ENCODE results near the gene EHD1.
"Not testable (repeated sequence)": the region's sequence is repeated elsewhere in the genome, so short reads cannot be mapped to it uniquely, and the experiment has no call there.

Gene EHD1

GRCh38 chr11:64826062-64826461 is 52.4 kb downstream of the EHD1 start:
- peaks cover 0 to 2% of the 10 kb centered on the region in 2 donors for H3K36me3 Mint-ChIP-seq
- no peaks in the 10 kb centered on the region for H3K27me3 Mint-ChIP-seq
- no peak overlapping the region for H3K27ac Mint-ChIP-seq
- H3K4me3 Mint-ChIP-seq: no peak overlapping the region
- no peaks in the 10 kb centered on the region for H3K9me3 Mint-ChIP-seq
- ATAC-seq (replicated peaks): no peak
- DNase-seq: no peak
- peaks cover 3 to 5% of the 10 kb centered on the region in 2 donors for H3K4me1 Mint-ChIP-seq

- Mint-ChIP-seq H3K36me3 (no peaks in the 10 kb centered on the region), H3K4me3 (no peak overlapping the region), H3K4me1 (no peaks in the 10 kb centered on the region), H3K27me3 (no peaks in the 10 kb centered on the region), H3K27ac (no peak overlapping the region), H3K9me3 (no peaks in the 10 kb centered on the region)
- ATAC-seq (replicated peaks) (no peak), DNase-seq (no peak)
Measured at GRCh38 chr11:64823568-64824119, 54.8 kb downstream of the EHD1 start.

- Mint-ChIP-seq H3K36me3 (no peaks in the 10 kb centered on the region), H3K9me3 (no peaks in the 10 kb centered on the region), H3K4me3 (no peak overlapping the region), H3K27me3 (no peaks in the 10 kb centered on the region), H3K4me1 (peaks cover 12 to 13% of the 10 kb centered on the region in 2 donors), H3K27ac (peak overlapping the region; percentile 21)
- no peak for ATAC-seq (replicated peaks)
- no peak for DNase-seq
Measured at GRCh38 chr11:64817476-64817875, 60.9 kb downstream of the EHD1 start.

GRCh38 chr11:64815433-64815832 is 63.0 kb downstream of the EHD1 start:
- H3K4me1 Mint-ChIP-seq: peaks cover 14 to 17% of the 10 kb centered on the region in 2 donors
- not testable (repeated sequence) for H3K9me3 Mint-ChIP-seq; H3K27me3 Mint-ChIP-seq; DNase-seq; H3K36me3 Mint-ChIP-seq; H3K4me3 Mint-ChIP-seq; ATAC-seq (replicated peaks)
- H3K27ac Mint-ChIP-seq: peak overlapping the region; percentile 20

- H3K27ac Mint-ChIP-seq: peak overlapping the region; percentile 76
- H3K4me1 Mint-ChIP-seq: peaks cover 18 to 23% of the 10 kb centered on the region in 2 donors
- H3K36me3 Mint-ChIP-seq: peaks cover 3 to 4% of the 10 kb centered on the region in 2 donors
- DNase-seq: peak; percentile 77
- peak; percentile 68 to 72 for ATAC-seq (replicated peaks)
- H3K9me3 Mint-ChIP-seq: no peaks in the 10 kb centered on the region
- H3K27me3 Mint-ChIP-seq: no peaks in the 10 kb centered on the region
- peak overlapping the region in 1 of 2 donors; percentile 2 for H3K4me3 Mint-ChIP-seq
Measured at GRCh38 chr11:64814712-64815187, 63.7 kb downstream of the EHD1 start.

- DNase-seq (no peak), ATAC-seq (replicated peaks) (no peak)
- Mint-ChIP-seq H3K27ac (no peak overlapping the region), H3K27me3 (no peaks in the 10 kb centered on the region), H3K4me1 (peaks cover 24 to 32% of the 10 kb centered on the region in 2 donors), H3K9me3 (no peaks in the 10 kb centered on the region), H3K36me3 (peaks cover 4 to 5% of the 10 kb centered on the region in 2 donors), H3K4me3 (no peak overlapping the region)
Measured at GRCh38 chr11:64813826-64814225, 64.6 kb downstream of the EHD1 start.

GRCh38 chr11:64810891-64811272 is 67.5 kb downstream of the EHD1 start:
- Mint-ChIP-seq H3K9me3 (no peaks in the 10 kb centered on the region), H3K27me3 (no peaks in the 10 kb centered on the region), H3K27ac (peak overlapping the region; percentile 98), H3K4me3 (peak overlapping the region; percentile 95 to 99), H3K4me1 (peaks cover 34 to 45% of the 10 kb centered on the region in 2 donors), H3K36me3 (peaks cover 20% of the 10 kb centered on the region in 2 donors)
- peak; percentile 18 to 29 for ATAC-seq (replicated peaks)
- no peak for DNase-seq

- no peaks in the 10 kb centered on the region for H3K9me3 Mint-ChIP-seq
- H3K36me3 Mint-ChIP-seq: peaks cover 25% of the 10 kb centered on the region in 2 donors
- DNase-seq (peak; percentile 87), ATAC-seq (replicated peaks) (peak; percentile 81 to 87)
- H3K27me3 Mint-ChIP-seq: no peaks in the 10 kb centered on the region
- peak within 1 kb of the TSS; percentile 98 for H3K27ac Mint-ChIP-seq
- peak within 1 kb of the TSS; percentile 95 to 99 for H3K4me3 Mint-ChIP-seq
- peaks cover 36 to 50% of the 10 kb centered on the region in 2 donors for H3K4me1 Mint-ChIP-seq
Measured at GRCh38 chr11:64810271-64810890, 68.0 kb downstream of the EHD1 start, which contains the start of gene MEN1. Gene MEN1 (minus strand): TSS chr11:64810551. CDS start chr11:64810109, 442 bp downstream.

GRCh38 chr11:64809781-64810241 is 68.6 kb downstream of the EHD1 start:
- DNase-seq (no peak), ATAC-seq (replicated peaks) (peak; percentile 16 to 24)
- H3K9me3 Mint-ChIP-seq: no peaks in the 10 kb centered on the region
- H3K27ac Mint-ChIP-seq: peak overlapping the region; percentile 98
- H3K27me3 Mint-ChIP-seq: no peaks in the 10 kb centered on the region
- H3K4me3 Mint-ChIP-seq: peak overlapping the region; percentile 95 to 99
- peaks cover 32 to 48% of the 10 kb centered on the region in 2 donors for H3K4me1 Mint-ChIP-seq
- peaks cover 25 to 28% of the 10 kb centered on the region in 2 donors for H3K36me3 Mint-ChIP-seq

GRCh38 chr11:64805481-64805880 is 72.9 kb downstream of the EHD1 start:
- no peak for DNase-seq
- H3K4me3 Mint-ChIP-seq: no peak overlapping the region
- H3K27me3 Mint-ChIP-seq: no peaks in the 10 kb centered on the region
- H3K9me3 Mint-ChIP-seq: no peaks in the 10 kb centered on the region
- ATAC-seq (replicated peaks): no peak
- peaks cover 42 to 59% of the 10 kb centered on the region in 2 donors for H3K4me1 Mint-ChIP-seq
- no peak overlapping the region for H3K27ac Mint-ChIP-seq
- H3K36me3 Mint-ChIP-seq: peaks cover 42 to 44% of the 10 kb centered on the region in 2 donors

GRCh38 chr11:64804346-64805210 is 73.8 kb downstream of the EHD1 start:
- peak overlapping the region in 1 of 2 donors; percentile 87 for H3K4me3 Mint-ChIP-seq
- no peak for ATAC-seq (replicated peaks)
- no peak for DNase-seq
- no peak overlapping the region for H3K27ac Mint-ChIP-seq
- peaks cover 44 to 46% of the 10 kb centered on the region in 2 donors for H3K36me3 Mint-ChIP-seq
- H3K4me1 Mint-ChIP-seq: peaks cover 46 to 59% of the 10 kb centered on the region in 2 donors
- H3K27me3 Mint-ChIP-seq: no peaks in the 10 kb centered on the region
- H3K9me3 Mint-ChIP-seq: no peaks in the 10 kb centered on the region

- ATAC-seq (replicated peaks) (no peak), DNase-seq (no peak)
- H3K9me3 Mint-ChIP-seq: no peaks in the 10 kb centered on the region
- H3K36me3 Mint-ChIP-seq: peaks cover 47 to 51% of the 10 kb centered on the region in 2 donors
- H3K27ac Mint-ChIP-seq: peak overlapping the region; percentile 89
- H3K27me3 Mint-ChIP-seq: no peaks in the 10 kb centered on the region
- peak overlapping the region; percentile 87 to 93 for H3K4me3 Mint-ChIP-seq
- peaks cover 45 to 59% of the 10 kb centered on the region in 2 donors for H3K4me1 Mint-ChIP-seq
Measured at GRCh38 chr11:64803846-64804345, 74.5 kb downstream of the EHD1 start.

GRCh38 chr11:64803158-64803845 is 75.1 kb downstream of the EHD1 start, which contains the start of gene MAP4K2:
Gene MAP4K2 (minus strand): TSS chr11:64803214. CDS start chr11:64803149, 65 bp downstream.
- Mint-ChIP-seq H3K27me3 (no peaks in the 10 kb centered on the region), H3K4me3 (peak within 1 kb of the TSS; percentile 87 to 93), H3K36me3 (peaks cover 50 to 55% of the 10 kb centered on the region in 2 donors), H3K4me1 (peaks cover 49 to 59% of the 10 kb centered on the region in 2 donors), H3K9me3 (no peaks in the 10 kb centered on the region), H3K27ac (peak within 1 kb of the TSS; percentile 90)
- peak; percentile 79 to 82 for ATAC-seq (replicated peaks)
- peak; percentile 78 for DNase-seq
